Renal pelvis (tissue), 4 donors: ENCODE results near the gene FBN2. TPM values are rescaled to one million over a fixed set of nuclear protein-coding genes. Genes with fewer than 3 reads are reported as not detected.
"Not testable (repeated sequence)": the region's sequence is repeated elsewhere in the genome, so short reads cannot be mapped to it uniquely, and the experiment has no call there.

ENCODE experiments used
- DNase-seq: peaks from one replicate; pipeline ENCODE4 v3.0.0-alpha.2; 2013
- polyA plus RNA-seq, 3 donors: library from polyadenylated mRNA; unstranded; fragments of 120-200 nt; gene quantifications; one replicate each; pipeline ENCODE4 v1.2.1, GENCODE V29; 2013; ENCODE audit not compliant: insufficient read length in 3 of 3

FBN2 gene
- polyA plus RNA-seq, 3 donors, result 88.2 to 111 (median 88.7) TPM

GRCh38 chr5:128434993-128435392 is 103.1 kb downstream of the FBN2 start:
- no peak for DNase-seq

GRCh38 chr5:128432913-128433440 is 105.1 kb downstream of the FBN2 start:
- DNase-seq, result no peak

GRCh38 chr5:128427921-128428320 is 110.1 kb downstream of the FBN2 start:
- no peak for DNase-seq

GRCh38 chr5:128426090-128426534 is 111.9 kb downstream of the FBN2 start:
- no peak for DNase-seq

- no peak for DNase-seq
Measured at GRCh38 chr5:128424646-128425045, 113.4 kb downstream of the FBN2 start.

- no peak for DNase-seq
Measured at GRCh38 chr5:128422612-128423011, 115.4 kb downstream of the FBN2 start.

- no peak for DNase-seq
Measured at GRCh38 chr5:128414469-128414868, 123.6 kb downstream of the FBN2 start.

GRCh38 chr5:128413356-128413755 is 124.7 kb downstream of the FBN2 start:
- DNase-seq, result no peak

- no peak for DNase-seq
Measured at GRCh38 chr5:128412145-128412930, 125.7 kb downstream of the FBN2 start.

GRCh38 chr5:128409166-128409800 is 128.8 kb downstream of the FBN2 start:
- DNase-seq, result no peak

GRCh38 chr5:128408622-128409021 is 129.4 kb downstream of the FBN2 start:
- DNase-seq, result no peak

- DNase-seq, result no peak
Measured at GRCh38 chr5:128407944-128408343, 130.1 kb downstream of the FBN2 start.

- DNase-seq, result no peak
Measured at GRCh38 chr5:128406803-128407202, 131.2 kb downstream of the FBN2 start.

- no peak for DNase-seq
Measured at GRCh38 chr5:128405159-128405558, 132.9 kb downstream of the FBN2 start.

- DNase-seq, result no peak
Measured at GRCh38 chr5:128403333-128403732, 134.7 kb downstream of the FBN2 start.

- no peak for DNase-seq
Measured at GRCh38 chr5:128402506-128402905, 135.5 kb downstream of the FBN2 start.

GRCh38 chr5:128400766-128401165 is 137.3 kb downstream of the FBN2 start:
- not testable (repeated sequence) for DNase-seq

- no peak for DNase-seq
Measured at GRCh38 chr5:128399111-128399510, 138.9 kb downstream of the FBN2 start.

- DNase-seq, result no peak
Measured at GRCh38 chr5:128397876-128398275, 140.2 kb downstream of the FBN2 start.

- no peak for DNase-seq
Measured at GRCh38 chr5:128395073-128395472, 143.0 kb downstream of the FBN2 start.

- no peak for DNase-seq
Measured at GRCh38 chr5:128384068-128384467, 154.0 kb downstream of the FBN2 start.

GRCh38 chr5:128380337-128380736 is 157.7 kb downstream of the FBN2 start:
- no peak for DNase-seq

GRCh38 chr5:128378632-128379031 is 159.4 kb downstream of the FBN2 start:
- DNase-seq, result no peak
